Measurements from ENCODE around the gene DONSON. TPM values are rescaled to one million over a fixed set of nuclear protein-coding genes. Genes with fewer than 3 reads are reported as not detected.
A peak's percentile ranks its signal among the peaks of the same experiment; 100 is the strongest.

The DONSON gene
- polyA plus RNA-seq, 1 donor: 22.9 TPM

GRCh38 chr21:33541756-33542639 is 46.5 kb downstream of the DONSON start, which contains the start of gene GART:
Gene GART, minus strand, starts transcription at chr21:33542117. Its CDS starts 2,802 bp downstream, at chr21:33539315.
- DNase-seq (ENCODE audit: low read depth): peak; percentile 34

DNA sequence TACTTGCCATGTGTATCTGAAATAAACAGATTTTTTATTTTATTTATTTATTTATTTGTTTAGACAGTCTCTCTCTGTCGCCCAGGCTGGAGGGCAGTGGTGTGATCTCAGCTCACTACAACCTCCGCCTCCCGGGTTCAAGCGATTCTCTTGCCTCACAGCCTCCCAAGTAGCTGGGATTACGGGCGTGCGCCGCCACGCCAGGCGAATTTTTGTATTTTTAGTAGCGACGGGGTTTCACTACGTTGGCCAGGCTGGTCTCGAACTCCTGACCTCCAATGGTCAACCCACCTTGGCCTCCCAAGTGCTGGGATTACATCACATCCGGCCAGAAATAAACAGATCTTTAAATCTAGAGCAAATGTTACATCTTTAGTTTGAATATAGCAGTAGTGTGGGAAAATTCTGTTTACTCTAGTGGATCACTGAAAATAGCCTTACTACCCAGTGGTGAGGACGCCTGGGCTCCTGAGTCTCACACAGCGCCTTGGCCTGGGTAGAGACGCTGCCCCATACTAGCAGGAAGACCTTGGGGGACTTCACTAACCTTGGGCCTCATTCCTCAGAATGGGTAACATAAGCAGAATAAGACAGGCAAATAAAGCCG is 47.3 kb downstream of the DONSON start:
- no peak for DNase-seq (ENCODE audit: low read depth)

DNA sequence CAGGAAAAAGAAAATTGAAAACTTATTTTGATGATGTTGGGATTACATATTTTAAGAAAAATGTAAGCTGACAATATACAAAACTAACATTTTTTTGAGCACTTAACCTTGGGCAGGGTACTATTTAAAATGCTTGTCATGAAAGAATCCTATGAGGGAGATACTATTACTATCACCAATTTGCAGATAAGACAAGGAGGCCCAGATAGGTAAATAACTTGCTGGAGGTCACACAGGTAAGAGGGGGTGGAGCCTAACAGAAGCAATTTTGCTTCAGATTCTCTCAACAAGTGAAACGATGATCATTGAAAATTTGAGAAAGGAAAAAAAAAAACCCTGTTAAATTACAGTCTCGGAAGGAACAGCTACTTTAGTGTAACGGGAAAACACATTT is 47.8 kb downstream of the DONSON start:
- DNase-seq (ENCODE audit: low read depth): no peak

DNA sequence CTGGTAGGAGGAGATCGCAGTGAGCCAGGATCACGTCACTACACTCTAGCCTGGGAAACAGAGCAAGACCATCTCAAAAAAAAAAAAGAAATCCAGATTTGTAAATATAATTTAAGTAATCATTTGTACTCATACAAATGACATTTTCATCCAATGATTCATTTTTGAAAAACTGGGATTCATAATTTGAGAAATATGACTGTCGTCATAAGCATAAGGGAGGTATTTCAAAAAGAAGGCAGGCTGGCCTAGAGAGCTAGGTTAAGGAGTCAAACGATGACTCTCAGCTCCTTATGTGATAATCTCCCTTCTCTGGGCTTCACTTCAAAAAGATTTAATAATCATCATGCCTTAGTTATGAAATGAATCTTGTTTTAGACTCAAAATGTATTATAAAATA is 48.9 kb downstream of the DONSON start:
- DNase-seq (ENCODE audit: low read depth): no peak

DNA sequence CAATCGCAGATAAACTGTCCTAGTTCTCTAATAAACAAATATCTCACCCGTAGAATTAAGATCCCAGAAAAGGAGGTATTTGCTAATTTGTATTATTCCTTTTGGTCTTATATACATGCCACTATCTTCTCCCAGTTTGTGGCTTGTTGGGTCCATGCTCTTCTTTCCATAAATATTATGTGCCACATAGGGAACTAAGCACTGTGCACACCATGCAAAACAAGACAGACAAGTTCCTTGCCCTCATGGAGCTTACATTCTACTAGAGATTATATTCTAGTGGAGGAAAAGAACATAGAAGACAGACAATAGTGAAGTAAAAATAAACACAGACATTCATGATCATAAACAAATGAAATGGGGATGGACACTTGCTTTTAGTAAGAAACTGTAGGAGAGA is 51.3 kb downstream of the DONSON start:
- no peak for DNase-seq (ENCODE audit: low read depth)

GRCh38 chr21:33531007-33531406 is 57.5 kb downstream of the DONSON start:
- no peak for DNase-seq (ENCODE audit: low read depth)

Other genes with a start within 250 kb of the DONSON start
- 53.2 TPM for gene IFNGR2, start 185.3 kb downstream of the DONSON start, polyA plus RNA-seq (ENCODE audit: insufficient read length)
- 18.2 TPM for gene TMEM50B, start 108.7 kb downstream of the DONSON start, polyA plus RNA-seq (ENCODE audit: insufficient read length)
- gene DNAJC28, start 97.0 kb downstream of the DONSON start, polyA plus RNA-seq (ENCODE audit: insufficient read length): 2.9 TPM
- gene GART, start 46.6 kb downstream of the DONSON start, polyA plus RNA-seq (ENCODE audit: insufficient read length): 51.3 TPM
- 209 TPM for gene SON, start 45.6 kb downstream of the DONSON start, polyA plus RNA-seq (ENCODE audit: insufficient read length)
- 28.8 TPM for gene CRYZL1, start 53.1 kb upstream of the DONSON start, polyA plus RNA-seq (ENCODE audit: insufficient read length)
- 32.7 TPM for gene ITSN1, start 53.8 kb upstream of the DONSON start, polyA plus RNA-seq (ENCODE audit: insufficient read length)

Measured in forelimb muscle (tissue), 1 donor.